ENCODE measurements around the gene SH2D4B. TPM values are rescaled to one million over a fixed set of nuclear protein-coding genes. Genes with fewer than 3 reads are reported as not detected.

The SH2D4B gene
- polyA plus RNA-seq, 1 experiment = not detected

GRCh38 chr10:80535671-80536360 is 1.9 kb upstream of the SH2D4B start:
- H3K4me3 ChIP-seq (ENCODE audit: low read depth, low read length) = peak overlapping the region; percentile 17; the same call in 1 of the 2 replicates
- no peak for DNase-seq (ENCODE audit: low read depth, low spot score)
- H3K27me3 ChIP-seq (ENCODE audit: control insufficient read depth, insufficient read depth, low read length) = peaks cover 8% of the 10 kb centered on the region
- no peak overlapping the region for H3K27ac ChIP-seq (ENCODE audit: low read depth, low read length)
- ChIA-PET CTCF (interaction anchor here (0.6 to 1.4 kb wide), 3 partner anchors 14 to 127 kb away, joined by 4 to 5 read pairs (median 4); no protein-coding TSS in a partner anchor), POLR2A (no interaction called here)
- H3K9me3 ChIP-seq (ENCODE audit: control insufficient read depth, insufficient read depth, low read length) = peaks cover 10% of the 10 kb centered on the region; the same call in 1 of the 2 replicates
- peak; percentile 33 for TF ChIP-seq CTCF (IDR thresholded peaks at IDR 0.05; ENCODE audit: low read depth, low read length)

DNA sequence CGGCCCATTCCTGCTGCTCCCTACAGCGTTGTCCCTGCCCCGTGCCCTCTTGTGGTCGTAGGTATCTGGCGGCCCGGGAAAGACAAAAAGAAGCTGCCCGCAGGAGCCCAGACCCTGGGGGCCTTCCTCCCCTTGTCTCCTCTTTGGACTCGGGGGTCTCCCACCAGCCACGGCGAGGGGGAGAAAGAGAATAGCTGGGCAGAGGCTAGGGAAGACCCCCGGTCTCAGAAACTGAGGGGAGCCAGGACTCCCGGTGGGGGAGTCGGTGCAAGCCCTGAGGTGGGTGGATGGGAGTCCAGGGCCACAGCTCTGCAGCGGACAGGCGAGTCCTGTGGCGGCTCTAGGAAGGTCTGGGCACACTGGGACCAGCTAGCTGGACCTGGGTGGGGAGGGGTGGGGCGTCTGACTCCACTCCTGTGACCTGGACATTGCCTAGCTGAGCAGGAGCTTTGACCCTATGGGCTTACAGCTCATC is 1.3 kb upstream of the SH2D4B start:
- H3K4me3 ChIP-seq (ENCODE audit: low read depth, low read length) = no peak overlapping the region; the same call in 1 of the 2 replicates
- no peak for TF ChIP-seq CTCF (IDR thresholded peaks at IDR 0.05; ENCODE audit: low read depth, low read length)
- H3K9me3 ChIP-seq (ENCODE audit: control insufficient read depth, insufficient read depth, low read length) = peaks cover 10% of the 10 kb centered on the region; the same call in 1 of the 2 replicates
- CTCF ChIA-PET = interaction anchor here (0.6 to 1.4 kb wide), 4 partner anchors 13 to 127 kb away, joined by 3 to 5 read pairs (median 4); no protein-coding TSS in a partner anchor
- H3K27ac ChIP-seq (ENCODE audit: low read depth, low read length) = no peak overlapping the region
- no peak for DNase-seq (ENCODE audit: low read depth, low spot score)
- peaks cover 10% of the 10 kb centered on the region for H3K27me3 ChIP-seq (ENCODE audit: control insufficient read depth, insufficient read depth, low read length)
- POLR2A ChIA-PET = no interaction called here

DNA sequence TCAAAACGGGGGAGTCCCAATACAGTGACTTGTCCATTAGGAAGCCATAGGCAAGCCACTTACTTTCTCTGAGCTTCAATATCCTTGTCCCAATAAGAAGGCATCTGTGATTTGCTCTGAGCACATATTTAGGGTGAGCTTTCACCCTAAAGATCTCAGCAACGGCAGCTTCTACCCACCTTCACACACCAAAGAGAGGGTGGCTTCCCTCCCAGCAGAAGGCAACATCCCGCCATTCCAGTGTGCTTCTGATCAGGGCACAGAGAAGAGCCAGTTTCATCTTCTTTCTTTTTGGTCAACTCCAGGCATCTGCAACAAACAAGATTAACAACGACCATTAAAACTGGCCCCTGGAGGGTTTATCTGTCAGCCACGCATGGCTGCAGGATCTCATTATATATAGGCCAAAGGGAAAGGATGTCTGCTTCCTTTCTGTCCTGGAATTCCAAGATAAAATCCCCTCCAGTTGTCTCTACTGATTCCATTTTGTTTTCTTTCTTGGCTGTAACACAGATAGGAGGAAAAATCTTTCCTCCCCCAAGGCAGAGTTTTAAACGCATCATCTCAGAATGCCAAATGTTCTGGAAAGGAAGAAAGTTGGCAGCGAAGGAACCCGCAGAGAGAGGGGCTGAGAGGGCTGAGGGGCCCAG is 491 bp upstream of the SH2D4B start:
- DNase-seq (ENCODE audit: low read depth, low spot score) = no peak
- ChIA-PET CTCF (interaction anchor here (0.5 to 1.4 kb wide), 4 partner anchors 25 to 126 kb away, joined by 3 to 4 read pairs (median 3); no protein-coding TSS in a partner anchor), POLR2A (no interaction called here)
- Histone ChIP-seq H3K27me3 (ENCODE audit: control insufficient read depth, insufficient read depth, low read length) (peaks cover 10% of the 10 kb centered on the region), H3K4me3 (ENCODE audit: low read depth, low read length) (no peak overlapping the region), H3K27ac (ENCODE audit: low read depth, low read length) (no peak overlapping the region), H3K9me3 (ENCODE audit: control insufficient read depth, insufficient read depth, low read length) (peaks cover 10% of the 10 kb centered on the region; the same call in 1 of the 2 replicates)
- no peak for TF ChIP-seq CTCF (IDR thresholded peaks at IDR 0.05; ENCODE audit: low read depth, low read length)

DNA sequence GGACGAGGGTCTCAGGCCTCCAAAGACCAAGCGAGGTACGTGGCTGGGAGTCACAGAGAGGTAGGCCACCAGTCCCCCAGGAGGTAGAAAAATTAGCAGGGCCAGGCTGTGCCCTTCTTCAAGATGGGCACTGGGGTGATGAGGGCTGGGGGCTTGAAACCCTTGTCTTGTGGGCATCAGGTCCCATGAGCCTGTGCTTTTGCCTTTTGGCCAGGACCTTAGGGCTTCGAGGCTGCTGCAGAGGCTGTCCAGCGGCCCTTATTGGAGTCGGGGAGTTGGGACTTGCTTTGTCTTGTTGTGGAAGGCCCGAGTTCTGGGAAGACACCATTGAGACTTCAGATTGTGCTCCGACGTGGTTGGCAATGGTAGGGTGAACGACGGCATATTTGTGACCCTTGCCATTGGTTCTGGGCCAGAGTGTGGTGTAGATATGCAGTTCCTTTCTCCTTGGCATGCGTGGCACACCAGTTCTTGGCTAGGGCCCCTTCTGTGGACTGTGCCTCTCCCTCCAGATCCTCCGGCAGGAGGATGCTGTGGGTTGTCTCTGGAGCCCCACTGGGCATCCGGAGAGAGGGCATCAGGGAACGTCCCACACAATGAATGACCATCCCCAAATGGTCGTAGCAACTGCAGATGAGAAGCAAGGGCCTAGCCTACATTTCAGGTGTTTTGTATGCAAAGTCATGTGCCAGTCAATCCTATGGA is 931 bp downstream of the SH2D4B start:
- no peak overlapping the region for H3K4me3 ChIP-seq (ENCODE audit: low read depth, low read length)
- ChIA-PET POLR2A (no interaction called here), CTCF (no interaction called here)
- H3K9me3 ChIP-seq (ENCODE audit: control insufficient read depth, insufficient read depth, low read length) = peaks cover 10% of the 10 kb centered on the region; the same call in 1 of the 2 replicates
- peaks cover 10% of the 10 kb centered on the region for H3K27me3 ChIP-seq (ENCODE audit: control insufficient read depth, insufficient read depth, low read length)
- H3K27ac ChIP-seq (ENCODE audit: low read depth, low read length) = no peak overlapping the region
- no peak for TF ChIP-seq CTCF (IDR thresholded peaks at IDR 0.05; ENCODE audit: low read depth, low read length)
- DNase-seq (ENCODE audit: low read depth, low spot score) = no peak
